Subcutaneous abdominal adipose tissue (tissue), 5 donors: ENCODE data around the gene EPB41.
A peak's percentile ranks its signal among the peaks of the same experiment; 100 is the strongest.

Source experiments
- H3K27ac ChIP-seq: one replicate; pipeline ENCODE4 v1.7.0; 2013; ENCODE audit warnings: low read depth, mild to moderate bottlenecking, inconsistent platforms, low read length, moderate library complexity
- H3K27me3 ChIP-seq, 5 donors: one replicate each; pipeline ENCODE4 v1.7.0; 2013; ENCODE audit warnings: low read length in 5 of 5, inconsistent platforms in 1 of 5; ENCODE audit not compliant: control insufficient read depth in 5 of 5, insufficient read depth in 4 of 5
- H3K36me3 ChIP-seq, 5 donors: one replicate each; pipeline ENCODE4 v1.7.0; 2013; ENCODE audit warnings: low read length in 5 of 5; ENCODE audit not compliant: control insufficient read depth in 5 of 5, insufficient read depth in 5 of 5
- H3K4me1 ChIP-seq, 5 donors: one replicate each; pipeline ENCODE4 v1.7.0; 2013; ENCODE audit warnings: low read length in 5 of 5, mild to moderate bottlenecking in 3 of 5, moderate library complexity in 1 of 5; ENCODE audit not compliant: control insufficient read depth in 5 of 5, insufficient read depth in 5 of 5
- H3K4me3 ChIP-seq, 5 donors: one replicate each; pipeline ENCODE4 v1.7.0; 2013; ENCODE audit warnings: low read length in 5 of 5, low read depth in 1 of 5
- H3K9ac ChIP-seq, 5 donors: one replicate each; pipeline ENCODE4 v1.7.0; 2013; ENCODE audit warnings: low read length in 5 of 5, mild to moderate bottlenecking in 4 of 5, moderate library complexity in 3 of 5
- H3K9me3 ChIP-seq, 5 donors: one replicate each; pipeline ENCODE4 v1.7.0; 2013; ENCODE audit warnings: low read length in 5 of 5; ENCODE audit not compliant: control insufficient read depth in 5 of 5
- donor health status: healthy.
- donor health status: healthy.
- donor health status: healthy.
- donor health status: healthy.
- donor health status: healthy.

Gene EPB41

DNA sequence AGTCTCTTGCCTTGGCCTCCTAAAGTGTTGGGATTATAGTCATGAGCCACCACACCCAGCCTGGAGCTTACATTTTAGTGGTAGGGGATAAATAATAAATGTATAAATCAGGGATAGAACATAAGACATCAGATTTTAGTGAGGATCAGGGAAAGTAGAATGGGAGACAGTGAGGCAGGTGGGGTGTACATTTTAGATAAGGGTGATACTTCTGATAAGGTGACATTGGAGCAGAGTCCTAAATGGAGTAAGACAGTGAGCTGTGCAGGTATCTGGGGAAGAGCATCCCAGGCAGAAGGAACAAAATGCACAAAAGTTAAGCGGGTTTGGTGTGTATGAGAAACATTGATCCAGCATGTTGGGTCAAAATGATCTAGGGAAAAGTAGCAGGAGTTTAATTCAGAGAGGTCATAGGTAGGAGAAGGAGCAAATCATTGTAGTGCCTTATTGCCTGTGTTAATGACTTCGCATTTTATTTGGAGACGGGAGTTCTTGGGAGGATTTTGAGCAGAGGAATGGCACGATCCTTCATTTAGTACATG is 11.1 kb downstream of the EPB41 start:
- H3K36me3 ChIP-seq: no peaks in the 10 kb centered on the region
- no peak overlapping the region for H3K27ac ChIP-seq
- H3K4me3 ChIP-seq: no peak overlapping the region
- H3K9me3 ChIP-seq: no peaks in the 10 kb centered on the region
- H3K4me1 ChIP-seq: peaks cover 5 to 31% (median 26%) of the 10 kb centered on the region in 5 donors
- H3K9ac ChIP-seq: no peak overlapping the region
- no peaks in the 10 kb centered on the region for H3K27me3 ChIP-seq

- H3K4me1 ChIP-seq: peaks cover 5 to 31% (median 26%) of the 10 kb centered on the region in 5 donors
- H3K9me3 ChIP-seq: no peaks in the 10 kb centered on the region
- peak overlapping the region; percentile 50 for H3K27ac ChIP-seq
- no peaks in the 10 kb centered on the region for H3K27me3 ChIP-seq
- H3K4me3 ChIP-seq: peak overlapping the region in 3 of 5 donors; percentile 30 to 47 (median 34)
- no peaks in the 10 kb centered on the region for H3K36me3 ChIP-seq
- H3K9ac ChIP-seq: no peak overlapping the region
Measured at GRCh38 chr1:28926629-28927265, 12.4 kb downstream of the EPB41 start.

DNA sequence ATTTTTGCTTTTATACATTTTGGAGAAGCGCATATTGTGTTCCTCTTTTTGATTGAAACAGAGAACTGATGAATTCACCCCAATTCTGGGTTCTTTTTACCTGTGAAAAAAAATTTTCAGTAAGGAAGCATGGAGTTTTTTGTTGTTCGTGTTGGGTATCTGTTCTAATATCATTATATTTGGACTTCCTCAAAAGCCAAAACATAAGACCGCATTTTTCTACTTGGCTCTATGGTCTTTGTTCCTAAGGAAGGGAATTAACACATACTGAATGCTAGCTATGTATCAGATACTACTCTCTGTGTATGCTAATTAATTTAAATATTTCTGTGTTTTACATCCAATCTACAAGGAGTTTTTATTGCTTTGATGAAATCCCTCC is 12.9 kb downstream of the EPB41 start:
- Histone ChIP-seq H3K4me1 (peaks cover 5 to 31% (median 26%) of the 10 kb centered on the region in 5 donors), H3K4me3 (peak overlapping the region in 3 of 5 donors; percentile 30 to 47 (median 34)), H3K9me3 (no peaks in the 10 kb centered on the region), H3K27me3 (no peaks in the 10 kb centered on the region), H3K9ac (peak overlapping the region in 1 of 5 donors; percentile 11), H3K36me3 (no peaks in the 10 kb centered on the region), H3K27ac (peak overlapping the region; percentile 50)

GRCh38 chr1:28927648-28928313 is 13.4 kb downstream of the EPB41 start:
- H3K27ac ChIP-seq: peak overlapping the region; percentile 50
- no peaks in the 10 kb centered on the region for H3K36me3 ChIP-seq
- peaks cover 5 to 31% (median 26%) of the 10 kb centered on the region in 5 donors for H3K4me1 ChIP-seq
- no peaks in the 10 kb centered on the region for H3K9me3 ChIP-seq
- H3K27me3 ChIP-seq: no peaks in the 10 kb centered on the region
- peak overlapping the region in 3 of 5 donors; percentile 6 to 57 (median 38) for H3K9ac ChIP-seq
- no peak overlapping the region for H3K4me3 ChIP-seq

DNA sequence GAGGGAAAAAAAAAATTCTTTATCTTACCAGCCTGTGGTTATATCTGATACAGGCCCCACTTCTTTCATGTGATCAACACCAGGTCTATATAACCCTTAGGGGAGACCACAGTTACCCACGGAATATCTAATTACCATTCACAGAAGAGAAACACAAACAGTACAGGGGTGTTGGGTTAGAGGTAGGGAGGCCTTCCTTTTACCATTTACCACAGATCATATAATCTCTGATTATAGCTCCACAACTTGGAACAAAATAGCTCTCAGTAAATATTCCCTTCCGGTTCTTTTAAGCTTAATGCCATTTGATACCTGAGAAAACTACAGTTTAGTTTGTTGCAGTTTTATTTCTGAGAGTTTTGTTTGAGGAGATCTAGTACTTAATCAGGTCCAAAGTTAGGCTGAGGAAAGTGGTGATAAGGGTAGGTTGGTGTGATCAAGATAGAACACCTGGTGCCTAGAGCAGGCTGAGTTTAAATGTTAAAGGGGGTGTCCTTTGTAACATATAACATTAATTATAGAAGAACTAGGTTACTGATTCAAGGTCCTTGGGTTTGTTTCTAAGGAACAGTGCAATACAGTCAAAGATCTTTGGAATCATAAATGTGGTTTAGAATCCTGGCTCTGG is 14.1 kb downstream of the EPB41 start:
- Histone ChIP-seq H3K27me3 (no peaks in the 10 kb centered on the region), H3K36me3 (no peaks in the 10 kb centered on the region), H3K27ac (peak overlapping the region; percentile 45), H3K4me3 (no peak overlapping the region), H3K9me3 (no peaks in the 10 kb centered on the region), H3K9ac (peak overlapping the region in 3 of 5 donors; percentile 6 to 57 (median 38)), H3K4me1 (peaks cover 5 to 31% (median 26%) of the 10 kb centered on the region in 5 donors)

DNA sequence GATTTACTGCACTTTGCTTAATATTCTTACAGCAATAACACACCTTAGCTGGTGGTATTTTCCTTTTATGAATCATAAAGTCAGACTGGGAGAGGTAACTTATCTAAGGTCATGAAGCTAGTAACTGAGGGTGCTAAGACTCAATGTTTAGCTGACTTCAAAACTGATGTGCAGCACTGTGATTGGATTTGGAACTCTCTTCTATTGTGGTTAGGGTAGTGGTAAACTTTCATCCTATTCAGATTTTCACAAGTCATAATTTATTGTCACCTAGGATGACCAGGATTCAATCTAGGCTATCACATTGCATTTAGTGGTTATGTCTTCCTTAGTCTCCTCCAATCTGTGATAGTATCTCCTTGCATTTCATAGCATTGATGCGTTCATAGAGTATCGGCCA is 18.9 kb downstream of the EPB41 start:
- Histone ChIP-seq H3K36me3 (no peaks in the 10 kb centered on the region), H3K4me1 (peaks cover 0 to 7% (median 1%) of the 10 kb centered on the region in 5 donors), H3K27me3 (no peaks in the 10 kb centered on the region), H3K9me3 (no peaks in the 10 kb centered on the region), H3K27ac (no peak overlapping the region), H3K4me3 (no peak overlapping the region), H3K9ac (no peak overlapping the region)

GRCh38 chr1:28933918-28934317 is 19.5 kb downstream of the EPB41 start:
- H3K27me3 ChIP-seq: no peaks in the 10 kb centered on the region
- peaks cover 0 to under 1% (median 0%) of the 10 kb centered on the region in 5 donors for H3K4me1 ChIP-seq
- no peaks in the 10 kb centered on the region for H3K36me3 ChIP-seq
- H3K9me3 ChIP-seq: no peaks in the 10 kb centered on the region
- no peak overlapping the region for H3K9ac ChIP-seq
- no peak overlapping the region for H3K4me3 ChIP-seq
- no peak overlapping the region for H3K27ac ChIP-seq

DNA sequence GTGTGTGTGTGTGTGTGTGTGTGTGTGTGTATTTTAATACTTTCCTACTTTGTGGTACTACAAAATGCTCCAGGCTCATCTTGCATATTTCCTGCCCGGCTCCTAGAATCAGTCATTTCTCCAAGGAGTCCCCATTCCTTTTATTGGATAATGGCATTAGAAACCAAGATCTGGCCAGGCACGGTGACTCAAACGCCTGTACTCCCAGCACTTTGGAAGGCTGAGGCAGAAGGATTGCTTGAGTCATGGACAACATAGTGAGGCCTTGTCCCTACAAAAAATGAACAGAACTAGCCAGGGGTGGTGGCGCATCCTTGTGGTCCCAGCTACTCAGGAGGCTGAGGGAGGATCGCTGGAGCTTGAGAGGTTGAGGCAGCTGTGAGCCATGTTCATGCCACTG is 20.3 kb downstream of the EPB41 start:
- H3K9me3 ChIP-seq: no peaks in the 10 kb centered on the region
- H3K36me3 ChIP-seq: no peaks in the 10 kb centered on the region
- H3K27ac ChIP-seq: no peak overlapping the region
- no peak overlapping the region for H3K9ac ChIP-seq
- no peaks in the 10 kb centered on the region for H3K27me3 ChIP-seq
- no peak overlapping the region for H3K4me3 ChIP-seq
- no peaks in the 10 kb centered on the region for H3K4me1 ChIP-seq

DNA sequence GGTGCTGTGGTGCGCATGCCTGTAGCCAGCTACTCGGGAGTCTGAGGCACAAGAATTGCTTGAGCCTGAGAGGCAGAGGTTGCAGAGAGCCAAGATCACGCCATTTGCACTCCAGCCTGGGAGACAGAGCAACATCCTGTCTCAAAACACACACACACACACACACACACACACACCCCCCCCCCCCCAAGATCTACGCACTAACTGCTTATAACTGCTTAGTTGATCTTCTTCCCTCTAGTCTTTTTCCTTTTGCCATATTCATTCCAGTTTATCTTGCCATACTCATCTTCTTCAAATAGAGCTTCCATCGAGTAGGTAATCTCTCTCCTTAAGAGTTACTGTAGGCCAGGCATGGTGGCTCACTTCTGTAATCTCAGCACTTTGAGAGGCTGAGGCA is 20.9 kb downstream of the EPB41 start:
- no peaks in the 10 kb centered on the region for H3K4me1 ChIP-seq

DNA sequence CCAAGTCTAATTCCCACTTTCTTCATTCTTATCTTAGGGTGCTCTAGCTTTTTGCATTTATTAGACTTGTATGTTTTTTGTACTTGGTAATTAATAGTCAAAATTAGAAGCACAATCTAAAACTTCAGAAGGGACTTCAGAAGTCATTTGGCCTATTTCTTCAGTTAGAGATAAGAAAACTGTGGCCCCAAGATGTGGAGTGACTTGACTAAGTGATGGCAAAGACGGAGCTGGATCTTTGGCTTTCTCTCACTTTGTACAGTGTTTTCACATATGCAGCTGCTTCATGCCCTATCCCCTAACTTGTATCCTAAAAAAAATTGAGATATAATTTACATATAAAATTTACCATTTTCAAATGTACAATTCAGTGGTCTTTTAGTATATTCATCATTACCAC is 21.7 kb downstream of the EPB41 start:
- H3K27ac ChIP-seq: no peak overlapping the region
- H3K36me3 ChIP-seq: no peaks in the 10 kb centered on the region
- H3K4me1 ChIP-seq: no peaks in the 10 kb centered on the region
- H3K27me3 ChIP-seq: no peaks in the 10 kb centered on the region
- no peak overlapping the region for H3K9ac ChIP-seq
- H3K9me3 ChIP-seq: no peaks in the 10 kb centered on the region
- H3K4me3 ChIP-seq: no peak overlapping the region

More for the DNA sequence above, 20.9 kb downstream of the EPB41 start:
- Histone ChIP-seq H3K27me3 (no peaks in the 10 kb centered on the region), H3K9me3 (no peaks in the 10 kb centered on the region), H3K9ac (no peak overlapping the region), H3K4me3 (no peak overlapping the region), H3K27ac (no peak overlapping the region), H3K36me3 (no peaks in the 10 kb centered on the region)
